ENCODE data around the gene PRR15L. TPM values are rescaled to one million over a fixed set of nuclear protein-coding genes. Genes with fewer than 3 reads are reported as not detected.

Gene PRR15L
- total and polyA plus RNA-seq, 2 donors (not counting 1 experiment from before 2014, with no cell fraction given): not detected

DNA sequence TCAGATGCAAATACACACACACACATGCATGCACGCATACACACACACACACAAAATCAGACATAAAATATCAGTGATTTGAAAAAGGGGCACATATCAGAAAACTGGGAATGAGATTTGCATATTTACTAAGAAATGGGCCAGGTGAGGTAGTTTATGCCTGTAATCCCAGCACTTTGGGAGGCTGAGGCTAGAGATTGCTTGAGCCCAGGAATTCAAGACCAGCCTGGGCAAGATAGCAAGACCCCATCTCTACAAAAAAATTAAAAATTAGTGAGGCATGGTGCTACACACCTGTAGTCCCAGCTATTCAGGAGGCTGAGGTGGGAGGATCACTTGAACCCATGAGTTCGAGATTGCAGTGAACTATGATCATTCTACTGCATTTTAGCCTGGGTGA is 38.7 kb downstream of the PRR15L start:
- POLR2A ChIA-PET: no interaction called here
- H3K79me2 ChIP-seq (ENCODE audit: control insufficient read depth, insufficient read depth, low read length): peaks cover 3% of the 10 kb centered on the region
- H3K4me2 ChIP-seq (replicated peaks; ENCODE audit: low read depth, low read length, poor library complexity, severe bottlenecking): no peak overlapping the region
- intact Hi-C loops (cut with micrococcal nuclease): no loop called here
- no peak overlapping the region for H3K9ac ChIP-seq (ENCODE audit: low read length)
- DNase-seq (no peak), ATAC-seq (ENCODE audit: low read depth) (no peak)
- no peak overlapping the region for H3K27ac ChIP-seq (ENCODE audit: low read length in 2 of 2)
- H2AFZ ChIP-seq (ENCODE audit: insufficient read depth, low read depth, low read length, poor library complexity, severe bottlenecking): no peak overlapping the region
- no peaks in the 10 kb centered on the region for H3K9me3 ChIP-seq (ENCODE audit: control extremely low read depth in 1 of 3, control insufficient read depth in 2 of 3, insufficient read depth in 1 of 3, low read length in 2 of 3)
- H4K20me1 ChIP-seq (ENCODE audit: control insufficient read depth, insufficient read depth, low read length, poor library complexity, severe bottlenecking): peaks cover 7% of the 10 kb centered on the region
- CTCF ChIA-PET: interaction anchor here (1.0 kb wide), 1 partner anchor 76 kb away, joined by 3 read pairs; no protein-coding TSS in a partner anchor
- H3K27me3 ChIP-seq (replicated peaks in 1 of 4; ENCODE audit: control extremely low read depth in 1 of 4, control insufficient read depth in 3 of 4, insufficient read depth in 4 of 4, low read length in 3 of 4): no peaks in the 10 kb centered on the region
- peaks cover 2 to 48% of the 10 kb centered on the region in 2 experiments for H3K36me3 ChIP-seq (replicated peaks in 1 of 2; ENCODE audit: control extremely low read depth in 1 of 2, control insufficient read depth in 1 of 2, extremely low read depth in 1 of 2, insufficient read depth in 2 of 2, low read length in 1 of 2)
- H3K4me1 ChIP-seq (ENCODE audit: control insufficient read depth in 2 of 2, insufficient read depth in 2 of 2, low read length in 2 of 2): no peaks in the 10 kb centered on the region
- TF ChIP-seq EZH2 (IDR thresholded peaks at IDR 0.05; ENCODE audit: borderline replicate concordance, insufficient read depth, low read depth, low read length, poor library complexity, severe bottlenecking): no peak
- TF ChIP-seq, protein P1, sequence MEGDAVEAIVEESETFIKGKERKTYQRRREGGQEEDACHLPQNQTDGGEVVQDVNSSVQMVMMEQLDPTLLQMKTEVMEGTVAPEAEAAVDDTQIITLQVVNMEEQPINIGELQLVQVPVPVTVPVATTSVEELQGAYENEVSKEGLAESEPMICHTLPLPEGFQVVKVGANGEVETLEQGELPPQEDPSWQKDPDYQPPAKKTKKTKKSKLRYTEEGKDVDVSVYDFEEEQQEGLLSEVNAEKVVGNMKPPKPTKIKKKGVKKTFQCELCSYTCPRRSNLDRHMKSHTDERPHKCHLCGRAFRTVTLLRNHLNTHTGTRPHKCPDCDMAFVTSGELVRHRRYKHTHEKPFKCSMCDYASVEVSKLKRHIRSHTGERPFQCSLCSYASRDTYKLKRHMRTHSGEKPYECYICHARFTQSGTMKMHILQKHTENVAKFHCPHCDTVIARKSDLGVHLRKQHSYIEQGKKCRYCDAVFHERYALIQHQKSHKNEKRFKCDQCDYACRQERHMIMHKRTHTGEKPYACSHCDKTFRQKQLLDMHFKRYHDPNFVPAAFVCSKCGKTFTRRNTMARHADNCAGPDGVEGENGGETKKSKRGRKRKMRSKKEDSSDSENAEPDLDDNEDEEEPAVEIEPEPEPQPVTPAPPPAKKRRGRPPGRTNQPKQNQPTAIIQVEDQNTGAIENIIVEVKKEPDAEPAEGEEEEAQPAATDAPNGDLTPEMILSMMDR (IDR thresholded peaks at IDR 0.05): no peak
- H3K4me3 Mint-ChIP-seq: no peak overlapping the region
- H3K27ac Mint-ChIP-seq: no peak overlapping the region
- WGBS (ENCODE audit: insufficient coverage): no CpG with 5 or more reads among the region's 2 CpGs
- H3K4me3 ChIP-seq (ENCODE audit: control extremely low read depth in 1 of 5, extremely low read depth in 1 of 5, insufficient read depth in 1 of 5, low read depth in 2 of 5, low read length in 4 of 5): no peak overlapping the region
- no peaks in the 10 kb centered on the region for H3K9me3 Mint-ChIP-seq (ENCODE audit: insufficient read depth)
- H3K27me3 Mint-ChIP-seq: no peaks in the 10 kb centered on the region
- H3K4me1 Mint-ChIP-seq: no peaks in the 10 kb centered on the region

DNA sequence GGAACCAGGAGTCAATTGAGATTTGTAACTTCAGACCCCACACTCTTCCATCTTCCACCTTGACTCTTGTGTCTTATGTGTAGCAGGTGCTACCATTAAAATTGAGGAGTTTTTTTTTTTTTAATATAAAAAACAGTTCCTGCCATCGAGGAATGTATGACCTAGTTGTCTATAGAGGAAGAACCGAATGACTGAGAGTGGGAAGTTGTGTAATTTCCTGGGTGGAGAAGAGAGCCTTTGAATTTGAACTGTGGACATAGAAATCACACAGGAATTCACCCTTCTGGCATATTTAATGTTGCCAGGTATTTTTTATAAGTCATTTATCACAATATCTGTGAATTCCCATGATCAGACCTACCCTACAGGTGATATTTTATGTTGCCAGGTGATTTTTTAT is 39.7 kb downstream of the PRR15L start:
- H3K79me2 ChIP-seq (ENCODE audit: control insufficient read depth, insufficient read depth, low read length): peaks cover 4% of the 10 kb centered on the region
- H3K9me3 Mint-ChIP-seq (ENCODE audit: insufficient read depth): no peaks in the 10 kb centered on the region
- no peaks in the 10 kb centered on the region for H3K27me3 ChIP-seq (replicated peaks in 1 of 4; ENCODE audit: control extremely low read depth in 1 of 4, control insufficient read depth in 3 of 4, insufficient read depth in 4 of 4, low read length in 3 of 4)
- no peaks in the 10 kb centered on the region for H3K4me1 ChIP-seq (ENCODE audit: control insufficient read depth in 2 of 2, insufficient read depth in 2 of 2, low read length in 2 of 2)
- H3K27ac Mint-ChIP-seq: no peak overlapping the region
- no peak for ATAC-seq (ENCODE audit: low read depth)
- intact Hi-C loops (cut with micrococcal nuclease): no loop called here
- no peak overlapping the region for H3K27ac ChIP-seq (ENCODE audit: low read length in 2 of 2)
- TF ChIP-seq EZH2 (IDR thresholded peaks at IDR 0.05; ENCODE audit: borderline replicate concordance, insufficient read depth, low read depth, low read length, poor library complexity, severe bottlenecking): no peak
- TF ChIP-seq, protein P1 (IDR thresholded peaks at IDR 0.05): no peak
- no peaks in the 10 kb centered on the region for H3K9me3 ChIP-seq (ENCODE audit: control extremely low read depth in 1 of 3, control insufficient read depth in 2 of 3, insufficient read depth in 1 of 3, low read length in 2 of 3)
- H3K27me3 Mint-ChIP-seq: no peaks in the 10 kb centered on the region
- H3K4me1 Mint-ChIP-seq: no peaks in the 10 kb centered on the region
- peaks cover 7% of the 10 kb centered on the region for H4K20me1 ChIP-seq (ENCODE audit: control insufficient read depth, insufficient read depth, low read length, poor library complexity, severe bottlenecking)
- peaks cover 2 to 38% of the 10 kb centered on the region in 2 experiments for H3K36me3 ChIP-seq (replicated peaks in 1 of 2; ENCODE audit: control extremely low read depth in 1 of 2, control insufficient read depth in 1 of 2, extremely low read depth in 1 of 2, insufficient read depth in 2 of 2, low read length in 1 of 2)
- ChIA-PET POLR2A (interaction anchor here (0.5 kb wide), 1 partner anchor 22 kb away, joined by 5 read pairs; the partner anchor contains the start of gene SP2), CTCF (interaction anchor here (1.0 kb wide), 1 partner anchor 75 kb away, joined by 3 read pairs; no protein-coding TSS in a partner anchor)
- no peak overlapping the region for H3K4me3 Mint-ChIP-seq
- H2AFZ ChIP-seq (ENCODE audit: insufficient read depth, low read depth, low read length, poor library complexity, severe bottlenecking): no peak overlapping the region
- H3K4me3 ChIP-seq (ENCODE audit: control extremely low read depth in 1 of 5, extremely low read depth in 1 of 5, insufficient read depth in 1 of 5, low read depth in 2 of 5, low read length in 4 of 5): no peak overlapping the region
- no peak for DNase-seq
- no CpG with 5 or more reads among the region's 2 CpGs for WGBS (ENCODE audit: insufficient coverage)
- no peak overlapping the region for H3K9ac ChIP-seq (ENCODE audit: low read length)
- H3K4me2 ChIP-seq (replicated peaks; ENCODE audit: low read depth, low read length, poor library complexity, severe bottlenecking): no peak overlapping the region

Measured in B cell (primary cell).